Activated naive CD4-positive, alpha-beta T cell treated with anti-CD3 and anti-CD28 coated beads, Interleukin-2, amount 10 ng/mL, durations not matched to agents 7 days and 5 days (primary cell): ENCODE measurements around the gene INO80E.
"Not testable (repeated sequence)": the region's sequence is repeated elsewhere in the genome, so short reads cannot be mapped to it uniquely, and the experiment has no call there.

Experiments used
- CTCF ChIA-PET: fragments of 350-600 bp; sonication (Branson Sonifier 250); formaldehyde crosslinking; loops from one replicate; lab custom pipeline; 2021; ENCODE audit warnings: antibody characterized with exemption; lab: Charles Lee
- DNase-seq: peaks from one replicate; pipeline ENCODE4 v3.0.0-alpha.2; 2020
- H3K27ac Mint-ChIP-seq: one replicate; pipeline ENCODE4 v1.8.0; 2021; ENCODE audit warnings: mild to moderate bottlenecking, moderate library complexity, mixed read lengths
- H3K27me3 Mint-ChIP-seq: one replicate; pipeline ENCODE4 v1.8.0; 2021; ENCODE audit warnings: mild to moderate bottlenecking, mixed read lengths
- H3K36me3 Mint-ChIP-seq: one replicate; pipeline ENCODE4 v1.8.0; 2021; ENCODE audit warnings: mixed read lengths
- H3K4me1 Mint-ChIP-seq: one replicate; pipeline ENCODE4 v1.8.0; 2021; ENCODE audit warnings: mixed read lengths
- H3K4me3 Mint-ChIP-seq: one replicate; pipeline ENCODE4 v1.8.0; 2021; ENCODE audit warnings: mild to moderate bottlenecking, moderate library complexity, mixed read lengths
- H3K9me3 Mint-ChIP-seq: one replicate; pipeline ENCODE4 v1.8.0; 2021; ENCODE audit warnings: mixed read lengths

Gene INO80E

GRCh38 chr16:30004811-30005242 lies 8.8 kb downstream of the INO80E start:
- H3K9me3 Mint-ChIP-seq, result no peaks in the 10 kb centered on the region
- DNase-seq, result no peak
- no peak overlapping the region for H3K4me3 Mint-ChIP-seq
- H3K36me3 Mint-ChIP-seq, result peaks cover 12% of the 10 kb centered on the region
- H3K27ac Mint-ChIP-seq, result no peak overlapping the region
- H3K4me1 Mint-ChIP-seq, result no peaks in the 10 kb centered on the region
- CTCF ChIA-PET, result interaction anchor here (1.1 to 2.3 kb wide), 6 partner anchors 9 to 305 kb away, joined by 3 to 14 read pairs (median 4); partner anchors contain the start of genes INO80E and KCTD13
- peaks cover 23% of the 10 kb centered on the region for H3K27me3 Mint-ChIP-seq

- H3K9me3 Mint-ChIP-seq, result no peaks in the 10 kb centered on the region
- peaks cover 12% of the 10 kb centered on the region for H3K36me3 Mint-ChIP-seq
- H3K27ac Mint-ChIP-seq, result peak overlapping the region; percentile 11
- H3K27me3 Mint-ChIP-seq, result peaks cover 30% of the 10 kb centered on the region
- no peak overlapping the region for H3K4me3 Mint-ChIP-seq
- CTCF ChIA-PET, result interaction anchor here (0.7 to 2.3 kb wide), 9 partner anchors 10 to 305 kb away, joined by 3 to 14 read pairs (median 3); partner anchors contain the start of genes INO80E and KCTD13
- peak; percentile 60 for DNase-seq
- H3K4me1 Mint-ChIP-seq, result peaks cover 5% of the 10 kb centered on the region
These were observed 9.5 kb downstream of the INO80E start for GRCh38 chr16:30005341-30006094.

- Mint-ChIP-seq H3K27me3 (peaks cover 36% of the 10 kb centered on the region), H3K4me1 (peaks cover 6% of the 10 kb centered on the region), H3K4me3 (no peak overlapping the region), H3K27ac (no peak overlapping the region), H3K36me3 (peaks cover 12% of the 10 kb centered on the region), H3K9me3 (no peaks in the 10 kb centered on the region)
- CTCF ChIA-PET, result interaction anchor here (0.7 to 2.3 kb wide), 7 partner anchors 12 to 158 kb away, joined by 3 to 9 read pairs (median 3); partner anchors contain the start of gene KCTD13
- no peak for DNase-seq
These were observed 10.0 kb downstream of the INO80E start for GRCh38 chr16:30006095-30006473.

GRCh38 chr16:30006659-30007377 lies 10.8 kb downstream of the INO80E start:
- H3K4me1 Mint-ChIP-seq, result peaks cover 7% of the 10 kb centered on the region
- CTCF ChIA-PET, result interaction anchor here (1.1 to 2.3 kb wide), 2 partner anchors 12 to 159 kb away, joined by 3 to 9 read pairs; no protein-coding TSS in a partner anchor

GRCh38 chr16:30007378-30007895 lies 11.4 kb downstream of the INO80E start:
- CTCF ChIA-PET, result interaction anchor here (1.1 kb wide), 1 partner anchor 159 kb away, joined by 3 read pairs; no protein-coding TSS in a partner anchor
- Mint-ChIP-seq H3K27me3 (peaks cover 50% of the 10 kb centered on the region), H3K27ac (no peak overlapping the region), H3K36me3 (peaks cover 6% of the 10 kb centered on the region), H3K9me3 (no peaks in the 10 kb centered on the region), H3K4me3 (no peak overlapping the region), H3K4me1 (peaks cover 11% of the 10 kb centered on the region)
- no peak for DNase-seq

More at GRCh38 chr16:30006659-30007377, 10.8 kb downstream of the INO80E start:
- Mint-ChIP-seq H3K27ac (no peak overlapping the region), H3K4me3 (no peak overlapping the region), H3K9me3 (no peaks in the 10 kb centered on the region), H3K27me3 (peaks cover 43% of the 10 kb centered on the region), H3K36me3 (peaks cover 11% of the 10 kb centered on the region)
- DNase-seq, result no peak

GRCh38 chr16:30009085-30009862 lies 13.2 kb downstream of the INO80E start:
- H3K9me3 Mint-ChIP-seq, result no peaks in the 10 kb centered on the region
- peak overlapping the region; percentile 38 for H3K4me3 Mint-ChIP-seq
- CTCF ChIA-PET, result interaction anchor here (0.8 to 1.9 kb wide), 2 partner anchors 11 to 23 kb away, joined by 3 to 8 read pairs; no protein-coding TSS in a partner anchor
- peaks cover 11% of the 10 kb centered on the region for H3K4me1 Mint-ChIP-seq
- peaks cover 68% of the 10 kb centered on the region for H3K27me3 Mint-ChIP-seq
- no peak overlapping the region for H3K27ac Mint-ChIP-seq
- no peaks in the 10 kb centered on the region for H3K36me3 Mint-ChIP-seq
- no peak for DNase-seq

GRCh38 chr16:30009990-30010843 lies 14.2 kb downstream of the INO80E start:
- H3K36me3 Mint-ChIP-seq, result no peaks in the 10 kb centered on the region
- peaks cover 11% of the 10 kb centered on the region for H3K4me1 Mint-ChIP-seq
- peak overlapping the region; percentile 71 for H3K4me3 Mint-ChIP-seq
- no peaks in the 10 kb centered on the region for H3K9me3 Mint-ChIP-seq
- peaks cover 74% of the 10 kb centered on the region for H3K27me3 Mint-ChIP-seq
- CTCF ChIA-PET, result no interaction called here
- DNase-seq, result no peak
- H3K27ac Mint-ChIP-seq, result no peak overlapping the region

- H3K9me3 Mint-ChIP-seq, result no peaks in the 10 kb centered on the region
- peak; percentile 66 for DNase-seq
- H3K27ac Mint-ChIP-seq, result no peak within 1 kb of the TSS
- H3K4me1 Mint-ChIP-seq, result peaks cover 11% of the 10 kb centered on the region
- H3K36me3 Mint-ChIP-seq, result no peaks in the 10 kb centered on the region
- CTCF ChIA-PET, result no interaction called here
- peak within 1 kb of the TSS; percentile 71 for H3K4me3 Mint-ChIP-seq
- peaks cover 78% of the 10 kb centered on the region for H3K27me3 Mint-ChIP-seq
These were observed 15.0 kb downstream of the INO80E start, which contains the start of gene DOC2A for GRCh38 chr16:30010844-30011713. DOC2A (minus strand) TSS chr16:30011027; CDS start chr16:30010222, 805 bp downstream.

GRCh38 chr16:30011714-30012504 lies 15.9 kb downstream of the INO80E start:
- H3K36me3 Mint-ChIP-seq, result no peaks in the 10 kb centered on the region
- H3K27ac Mint-ChIP-seq, result no peak overlapping the region
- CTCF ChIA-PET, result no interaction called here
- no peaks in the 10 kb centered on the region for H3K9me3 Mint-ChIP-seq
- DNase-seq, result no peak
- H3K4me1 Mint-ChIP-seq, result peaks cover 11% of the 10 kb centered on the region
- peak overlapping the region; percentile 62 for H3K4me3 Mint-ChIP-seq
- H3K27me3 Mint-ChIP-seq, result peaks cover 85% of the 10 kb centered on the region

GRCh38 chr16:30012598-30012997 lies 16.6 kb downstream of the INO80E start:
- H3K36me3 Mint-ChIP-seq, CTCF ChIA-PET, H3K9me3 Mint-ChIP-seq, DNase-seq, H3K27ac Mint-ChIP-seq, H3K4me3 Mint-ChIP-seq: not testable (repeated sequence)
- Mint-ChIP-seq H3K27me3 (peaks cover 88% of the 10 kb centered on the region), H3K4me1 (peaks cover 11% of the 10 kb centered on the region)

GRCh38 chr16:30015450-30015849 lies 19.4 kb downstream of the INO80E start:
- not testable (repeated sequence) for H3K36me3 Mint-ChIP-seq, H3K27ac Mint-ChIP-seq, H3K4me3 Mint-ChIP-seq, H3K4me1 Mint-ChIP-seq, DNase-seq, H3K9me3 Mint-ChIP-seq
- H3K27me3 Mint-ChIP-seq, result peaks cover 87% of the 10 kb centered on the region
- CTCF ChIA-PET, result interaction anchor here (1.0 kb wide), 1 partner anchor 17 kb away, joined by 4 read pairs; no protein-coding TSS in a partner anchor
